Suprapubic skin (tissue), 3 donors: ENCODE measurements around the gene GALNT18.

ENCODE experiments used
- CTCF ChIP-seq, 2 donors: fragments of 200-600 bp in 1 of 2; fragments of 450-650 bp in 1 of 2; sonication (generic) in 1 of 2; IDR thresholded peaks; one replicate each; pipeline ENCODE4 v1.5.1; 2016 to 2019; ENCODE audit warnings: antibody characterized with exemption in 2 of 2, mild to moderate bottlenecking in 1 of 2, moderate library complexity in 1 of 2
- EP300 ChIP-seq: sonication (generic); formaldehyde crosslinking; IDR thresholded peaks from one replicate; pipeline ENCODE4 v1.6.1; 2017; ENCODE audit warnings: antibody characterized with exemption

GRCh38 chr11:11253995-11254394 lies 367.8 kb downstream of the GALNT18 start:
- TF ChIP-seq CTCF (IDR thresholded peaks at IDR 0.05) (no peak), EP300 (no peak)
